ENCODE measurements around the gene NFATC1.
"Not testable (repeated sequence)": the region's sequence is repeated elsewhere in the genome, so short reads cannot be mapped to it uniquely, and the experiment has no call there.

Gene NFATC1

DNA sequence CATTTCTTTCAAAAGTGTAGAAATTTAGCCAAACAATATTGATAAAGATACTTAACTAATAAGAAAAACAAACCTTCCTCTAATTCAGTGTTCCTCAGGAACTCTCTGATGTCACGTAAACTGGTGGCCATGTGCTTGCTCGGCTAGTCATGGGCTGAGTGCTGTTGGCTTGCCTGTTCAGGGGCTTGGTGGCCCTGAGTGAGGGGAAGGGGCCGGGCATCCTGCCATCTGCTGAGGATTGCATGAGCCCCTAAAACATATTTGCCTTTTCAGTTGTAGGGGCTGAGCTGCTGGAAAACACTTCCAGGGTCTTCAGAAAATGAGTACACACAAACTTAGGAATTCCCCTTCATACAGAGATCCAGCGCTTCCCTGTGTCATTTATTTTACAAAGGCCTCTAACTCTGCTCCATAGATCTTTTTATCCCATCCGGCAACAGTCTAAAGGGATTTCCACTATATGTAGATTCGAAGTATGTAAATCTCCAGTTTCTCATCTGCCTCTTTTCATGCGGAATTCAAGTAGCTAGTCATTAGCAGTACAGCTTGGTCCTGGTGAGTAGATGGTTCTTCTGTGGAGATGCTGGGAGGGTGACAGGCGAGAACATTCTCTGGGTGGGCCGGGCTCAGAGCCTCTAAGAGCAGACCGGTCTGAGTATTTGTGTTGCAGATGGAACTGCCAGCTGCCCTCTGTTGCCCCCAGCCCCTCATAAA is 20.1 kb upstream of the NFATC1 start:
- no peak for DNase-seq (ENCODE audit: low spot score)

DNA sequence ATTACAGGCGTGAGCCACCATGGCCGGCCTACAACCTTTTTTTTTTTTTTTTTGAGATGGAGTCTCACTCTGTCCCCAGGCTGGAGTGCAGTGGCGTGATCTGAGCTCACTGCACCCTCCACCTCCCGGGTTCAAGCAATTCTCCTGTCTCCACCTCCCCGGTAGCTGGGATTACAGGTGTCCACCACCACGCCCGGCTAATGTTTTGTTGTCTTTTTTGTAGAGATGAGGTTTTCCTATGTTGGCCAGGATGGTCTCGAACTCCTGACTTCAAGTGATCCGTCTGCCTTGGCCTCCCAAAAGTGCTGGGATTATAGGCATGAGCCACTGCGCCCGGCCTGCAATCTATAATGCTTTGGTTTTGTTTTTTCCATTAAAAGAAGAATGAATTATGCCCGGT is 19.1 kb upstream of the NFATC1 start:
- DNase-seq (ENCODE audit: low spot score) = not testable (repeated sequence)

DNA sequence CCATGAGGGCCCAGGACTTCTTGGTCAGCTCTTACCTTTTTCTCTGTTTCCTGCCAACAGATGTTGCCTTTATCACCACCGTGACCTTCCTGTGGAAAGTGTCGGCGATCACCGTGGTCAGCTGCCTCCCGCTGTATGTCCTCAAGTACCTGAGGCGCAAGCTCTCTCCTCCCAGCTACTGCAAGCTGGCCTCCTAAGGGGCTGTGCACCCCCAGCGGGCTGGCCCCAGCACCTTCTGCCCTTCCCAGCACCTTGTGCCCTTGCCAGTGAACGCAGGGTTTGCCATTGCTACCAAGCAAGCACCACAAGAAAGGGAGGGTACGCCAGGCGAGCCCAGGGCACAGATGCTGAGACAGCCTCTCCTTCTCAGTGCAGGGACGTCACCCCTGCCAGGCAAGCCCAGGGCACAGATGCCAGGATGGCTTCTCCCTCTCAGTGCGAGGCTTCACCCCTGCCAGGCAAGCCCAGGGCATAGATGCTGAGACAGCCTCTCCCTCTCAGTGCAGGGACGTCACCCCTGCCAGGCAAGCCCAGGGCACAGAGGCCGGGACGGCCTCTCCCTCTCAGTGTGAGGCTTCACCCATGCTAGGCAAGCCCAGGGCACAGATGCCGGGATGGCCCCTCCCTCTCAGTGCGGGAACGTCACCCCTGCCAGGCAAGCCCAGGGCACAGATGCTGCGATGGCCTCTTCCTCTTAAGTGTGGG is 18.4 kb upstream of the NFATC1 start:
- no peak for DNase-seq (ENCODE audit: low spot score)

- peak; percentile 85 for DNase-seq (ENCODE audit: low spot score)
These were observed 17.0 kb upstream of the NFATC1 start for GRCh38 chr18:79378536-79379250.

DNA sequence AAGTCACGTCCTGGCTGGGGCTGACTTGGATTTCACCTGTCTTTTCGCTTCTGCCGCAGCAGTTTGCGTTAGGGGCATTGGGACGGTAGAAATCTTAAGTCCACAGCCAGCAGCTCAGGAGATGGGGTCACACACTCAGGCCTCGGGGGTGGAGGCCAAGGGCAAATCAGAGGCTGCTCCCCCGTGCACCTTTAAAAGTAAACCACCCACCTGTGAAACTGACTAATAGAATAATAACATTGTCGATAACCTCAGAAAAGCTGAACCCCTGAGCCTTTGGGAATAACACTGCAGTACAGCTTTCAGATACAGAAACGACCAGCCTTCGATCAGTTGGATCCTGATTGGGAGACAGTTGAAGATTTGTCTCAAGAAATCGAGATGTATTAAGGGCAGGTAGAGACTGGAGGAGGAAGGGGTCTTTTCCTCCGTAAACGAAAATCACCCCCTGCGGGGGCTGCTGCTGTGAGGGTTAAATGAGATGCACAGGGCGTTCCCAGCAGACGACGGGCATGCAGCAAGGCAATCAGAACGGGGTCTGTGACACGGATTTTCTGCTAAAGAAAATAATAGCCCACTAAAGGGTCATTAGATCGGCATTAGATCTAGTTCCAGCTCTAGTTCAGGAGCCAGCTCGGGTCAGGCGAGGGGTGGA is 16.4 kb upstream of the NFATC1 start:
- DNase-seq (ENCODE audit: low spot score) = no peak

DNA sequence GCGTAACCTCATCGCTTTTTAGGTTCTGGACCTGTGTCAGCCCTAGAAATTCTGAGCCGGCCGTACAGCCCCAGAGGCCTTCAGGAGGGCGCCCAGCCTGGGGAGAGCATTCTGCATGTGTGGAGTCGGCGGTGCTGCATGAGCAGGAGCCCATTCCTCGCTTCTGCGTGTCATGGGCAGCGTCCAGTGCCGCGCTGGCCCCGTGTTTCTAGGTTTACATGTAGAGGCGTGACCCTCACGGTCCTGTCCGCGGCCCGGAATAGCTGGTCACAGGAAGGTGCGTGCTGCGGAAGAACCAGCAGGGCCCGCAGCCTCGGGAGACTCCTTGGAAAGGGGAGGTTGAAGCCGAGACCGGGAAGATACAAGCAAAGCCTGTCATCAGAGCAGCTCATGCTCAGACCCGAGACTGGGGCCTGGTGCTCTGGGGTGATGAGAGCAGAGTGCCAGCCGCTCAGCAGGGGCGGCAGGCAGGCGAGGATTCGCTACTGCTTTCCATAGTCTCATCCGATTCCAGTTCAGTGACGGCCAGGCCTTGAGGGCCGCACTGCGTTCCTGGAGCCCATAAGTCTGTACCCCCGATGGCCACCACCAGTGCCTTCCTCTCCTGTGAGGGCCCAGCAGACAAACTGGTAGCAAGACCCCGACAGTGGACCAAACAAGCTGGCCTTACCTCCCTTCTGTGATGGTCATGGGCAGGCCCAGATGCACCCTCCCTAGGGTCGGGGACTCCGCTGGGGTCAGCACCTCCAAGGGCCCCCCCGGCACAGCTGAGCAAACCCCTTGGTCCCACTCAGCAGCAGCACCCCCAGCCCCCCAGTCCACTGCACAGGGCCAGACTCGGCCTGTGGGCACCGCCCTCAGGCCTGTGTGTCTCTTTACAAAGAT is 15.6 kb upstream of the NFATC1 start:
- peak; percentile 5 for DNase-seq (ENCODE audit: low spot score)

DNA sequence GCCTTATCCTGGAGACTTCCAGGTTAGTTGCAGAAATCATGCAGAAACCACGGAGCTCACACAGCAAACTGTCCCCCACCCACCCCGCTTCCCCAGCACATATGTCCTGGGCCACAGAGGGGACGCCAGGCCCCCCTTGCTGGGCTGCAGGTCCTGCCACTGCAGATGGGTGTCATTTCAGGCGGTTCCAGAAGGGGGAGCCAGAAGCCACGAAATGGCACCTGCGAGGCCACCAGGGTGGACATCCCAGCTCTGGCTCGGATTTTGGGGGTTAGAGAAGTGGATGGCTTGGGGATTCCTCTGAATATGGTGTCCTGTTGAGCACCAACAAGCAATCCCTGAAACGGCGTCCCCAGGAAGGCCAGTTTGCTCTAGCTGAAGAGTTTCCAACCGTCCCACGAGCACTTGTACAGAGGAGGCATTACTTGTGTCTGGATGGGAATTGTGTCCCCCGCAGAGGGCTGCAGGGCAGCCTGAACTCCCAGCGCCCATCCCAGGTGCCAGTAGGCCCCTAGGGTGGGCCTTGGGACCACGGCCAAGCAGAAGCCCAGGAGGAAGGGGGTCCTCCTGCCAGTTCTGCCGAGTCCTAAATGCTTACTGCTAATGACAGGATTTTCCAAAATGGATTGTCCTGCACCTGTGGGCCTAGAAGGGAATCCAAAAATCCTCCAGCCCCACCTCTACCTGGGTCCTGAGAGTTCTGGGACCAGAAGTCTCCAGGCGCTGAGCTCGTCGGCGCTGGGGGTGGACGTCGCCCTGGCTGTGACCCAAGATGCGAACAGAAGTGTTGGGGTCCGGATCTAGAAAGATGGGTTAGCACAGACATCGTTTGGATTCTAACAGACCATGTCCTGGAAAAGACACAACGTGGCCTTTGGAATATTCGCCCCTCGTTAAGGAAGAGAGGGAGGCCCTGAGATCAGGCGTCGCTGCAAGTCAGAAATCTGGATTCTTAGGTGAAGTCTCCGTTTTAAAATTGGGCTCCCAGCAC is 14.6 kb upstream of the NFATC1 start:
- DNase-seq (ENCODE audit: low spot score) = peak; percentile 87

DNA sequence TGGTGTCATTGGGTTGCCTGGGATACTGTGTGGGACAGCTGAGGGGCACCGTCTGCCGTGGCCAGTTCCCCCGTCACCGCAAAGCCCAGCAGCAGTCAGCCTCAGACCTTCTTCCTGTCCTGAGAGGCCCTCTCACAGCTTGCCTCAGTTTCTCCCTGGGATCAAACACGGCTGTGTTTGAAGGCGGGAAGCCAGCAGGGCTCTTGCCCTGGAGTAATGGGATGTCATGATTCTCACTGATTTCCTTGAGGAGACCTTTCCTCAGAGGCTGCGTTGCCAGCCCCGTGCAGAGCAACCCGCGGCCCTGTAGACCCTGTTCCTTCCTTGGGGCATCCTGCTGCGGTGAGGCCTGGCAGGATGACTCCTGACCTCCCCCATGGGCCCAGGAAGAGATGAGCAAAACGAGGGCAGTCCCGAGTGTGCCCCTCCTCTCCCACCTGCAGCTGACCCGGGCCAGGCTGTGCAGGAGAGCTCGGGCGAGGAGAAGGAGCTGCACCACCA is 13.9 kb upstream of the NFATC1 start:
- DNase-seq (ENCODE audit: low spot score) = no peak

- DNase-seq (ENCODE audit: low spot score) = no peak
These were observed 12.9 kb upstream of the NFATC1 start for GRCh38 chr18:79382681-79383387.

DNA sequence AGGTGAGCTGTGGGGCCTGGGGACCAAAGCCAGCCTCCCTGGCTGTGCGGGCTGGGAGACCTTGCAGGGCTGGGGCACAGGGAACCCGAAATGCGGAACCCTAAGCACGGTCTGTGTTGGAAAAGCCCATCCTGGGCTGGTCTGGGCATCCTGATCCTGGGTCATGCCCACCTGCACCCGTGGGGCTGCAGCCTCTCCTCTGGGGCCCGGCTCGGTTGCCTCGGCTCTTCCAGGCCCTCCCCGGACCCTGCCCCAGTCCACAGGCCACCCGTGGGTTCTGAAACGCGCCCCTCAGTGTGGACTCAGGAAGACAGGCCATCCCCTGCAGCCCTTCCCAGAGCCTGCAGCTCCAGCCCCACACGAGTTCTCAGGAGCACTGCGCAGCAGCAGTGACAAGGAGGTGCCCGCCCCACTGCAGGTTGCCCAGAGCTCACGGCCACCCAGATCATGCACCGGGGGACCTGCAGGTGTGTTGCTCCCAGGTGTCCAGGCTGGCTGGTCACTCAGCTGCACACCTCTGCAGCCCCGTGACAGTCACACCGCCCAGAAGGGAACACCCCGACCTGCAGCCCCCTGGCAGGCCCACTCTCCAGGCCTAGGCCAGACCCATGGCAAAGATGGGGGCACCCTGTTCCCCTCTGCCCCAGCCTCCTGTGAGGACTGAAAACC is 12.2 kb upstream of the NFATC1 start:
- no peak for DNase-seq (ENCODE audit: low spot score)

GRCh38 chr18:79384151-79384807 is 11.5 kb upstream of the NFATC1 start:
- DNase-seq (ENCODE audit: low spot score) = peak; percentile 19

GRCh38 chr18:79384834-79385233 is 10.9 kb upstream of the NFATC1 start:
- DNase-seq (ENCODE audit: low spot score) = no peak

GRCh38 chr18:79385326-79385707 is 10.4 kb upstream of the NFATC1 start:
- no peak for DNase-seq (ENCODE audit: low spot score)

DNA sequence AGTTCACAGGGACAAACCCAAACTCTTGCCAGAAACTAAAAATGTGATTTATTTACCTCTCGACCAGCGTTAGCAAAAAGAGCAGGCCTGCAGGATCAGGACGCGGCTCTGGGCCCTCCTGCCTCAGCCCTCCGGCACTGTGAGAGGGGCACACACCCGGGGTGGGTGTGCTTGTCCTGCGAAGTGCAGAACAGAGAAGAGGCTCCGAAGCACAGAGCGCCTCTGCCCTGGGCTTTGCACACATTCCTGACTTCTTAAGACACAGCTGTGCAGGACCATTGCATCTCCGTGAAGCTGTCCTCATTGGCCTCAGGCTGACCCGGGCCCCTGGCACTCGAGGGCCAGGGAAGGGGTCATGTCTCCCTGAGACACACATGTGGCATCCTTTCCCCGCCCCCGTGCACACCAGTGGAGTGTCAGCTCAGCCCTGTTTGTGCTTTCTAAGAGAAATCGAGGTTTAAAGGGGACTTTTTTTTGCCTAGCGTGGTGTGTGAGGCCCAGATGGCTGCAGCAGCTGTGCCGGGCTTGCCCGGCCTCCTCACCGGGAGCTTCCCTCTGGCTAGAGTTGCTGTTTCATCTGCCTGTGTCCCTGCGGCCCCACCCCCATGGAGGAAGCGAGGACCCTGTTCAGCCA is 9.9 kb upstream of the NFATC1 start:
- DNase-seq (ENCODE audit: low spot score) = no peak

DNA sequence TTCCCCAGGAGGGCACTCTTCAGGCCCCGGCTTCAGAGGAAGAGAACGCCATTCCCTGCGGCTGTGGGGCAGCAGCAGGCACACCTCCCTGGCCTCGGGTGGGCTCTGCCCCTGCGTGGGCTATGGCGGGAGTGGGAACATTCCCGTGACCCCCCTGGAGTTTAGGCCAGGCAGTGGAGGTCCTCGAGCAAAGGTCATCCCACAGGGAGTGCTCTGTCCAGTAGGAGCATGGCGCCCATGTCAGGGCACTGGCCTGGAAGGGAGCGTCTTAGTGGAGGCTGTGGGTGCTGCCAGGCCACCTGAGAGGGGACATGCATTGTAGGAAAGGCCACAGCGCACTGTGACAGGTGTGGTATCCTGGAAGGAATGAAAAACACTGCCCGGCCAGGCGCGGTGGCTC is 9.2 kb upstream of the NFATC1 start:
- no peak for DNase-seq (ENCODE audit: low spot score)

DNA sequence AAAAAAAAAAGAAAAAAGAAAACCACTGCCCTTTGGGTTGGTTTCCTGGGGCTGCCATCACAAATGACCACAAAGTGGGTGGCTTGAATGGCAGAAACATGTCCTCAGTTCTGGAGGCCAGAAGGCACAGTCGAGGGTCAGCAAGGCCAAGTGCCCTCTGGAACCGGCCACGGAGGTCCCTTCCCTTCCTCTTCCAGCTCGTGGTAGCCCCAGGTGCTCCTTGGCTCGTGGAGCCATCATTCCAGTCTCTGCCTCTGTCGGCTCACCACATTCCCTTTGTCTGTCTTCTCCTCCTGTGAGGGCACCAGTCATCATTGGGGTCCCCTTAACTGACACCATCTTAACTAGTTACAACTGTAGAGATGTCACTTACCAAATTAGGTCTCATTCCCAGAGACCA is 8.5 kb upstream of the NFATC1 start:
- DNase-seq (ENCODE audit: low spot score) = no peak

- DNase-seq (ENCODE audit: low spot score) = no peak
These were observed 8.1 kb upstream of the NFATC1 start for GRCh38 chr18:79387615-79388014.

- DNase-seq (ENCODE audit: low spot score) = no peak
These were observed 7.7 kb upstream of the NFATC1 start for GRCh38 chr18:79388043-79388442.

All from AG08396 (cell line).